Large intestine (tissue), 3 donors: ENCODE data around the gene PFKFB3. TPM values are rescaled to one million over a fixed set of nuclear protein-coding genes. Genes with fewer than 3 reads are reported as not detected.

Experiments used
- DNase-seq, 2 donors: peaks; one replicate each; pipeline versions ENCODE4 v3.0.0 to v3.0.0-alpha.2; 2013
- H3K27ac ChIP-seq: one replicate; pipeline ENCODE4 v1.5.1; 2013; ENCODE audit warnings: low read length
- H3K27me3 ChIP-seq: 2 replicates; pipeline ENCODE4 v1.6.1; 2013; ENCODE audit warnings: low read length; ENCODE audit not compliant: control insufficient read depth, insufficient read depth
- H3K36me3 ChIP-seq: 2 replicates; pipeline ENCODE4 v1.6.1; 2013; ENCODE audit warnings: low read length; ENCODE audit not compliant: control insufficient read depth, insufficient read depth
- H3K4me1 ChIP-seq: one replicate; pipeline ENCODE4 v1.6.1; 2013; ENCODE audit warnings: low read length; ENCODE audit not compliant: control insufficient read depth, insufficient read depth
- H3K4me3 ChIP-seq: one replicate; pipeline ENCODE4 v1.5.1; 2013; ENCODE audit warnings: low read length
- H3K9me3 ChIP-seq: one replicate; pipeline ENCODE4 v1.6.1; 2013; ENCODE audit warnings: mild to moderate bottlenecking, low read depth, low read length, moderate library complexity; ENCODE audit not compliant: control insufficient read depth
- WGBS: methylation state at CpG from one replicate; pipeline ENCODE4 v1.1.5; 2013; ENCODE audit warnings: low lambda C conversion rate; ENCODE audit not compliant: insufficient coverage; 5-methylcytosine and 5-hydroxymethylcytosine counted together
- polyA plus RNA-seq: library from polyadenylated mRNA; unstranded; fragments of 120-200 nt; gene quantifications from one replicate; pipeline ENCODE4 v1.2.1, GENCODE V29; 2013

Gene PFKFB3
- polyA plus RNA-seq, 1 donor = 15.3 TPM

GRCh38 chr10:6226216-6226615 is 23.5 kb downstream of the PFKFB3 start:
- Histone ChIP-seq H3K4me3 (no peak overlapping the region), H3K27me3 (no peaks in the 10 kb centered on the region), H3K4me1 (no peaks in the 10 kb centered on the region), H3K27ac (no peak overlapping the region), H3K9me3 (peaks cover 2% of the 10 kb centered on the region), H3K36me3 (peaks cover 67% of the 10 kb centered on the region)
- 100% methylated on average over 1 of the region's 23 CpGs for WGBS
- DNase-seq = no peak

- Histone ChIP-seq H3K27ac (no peak overlapping the region), H3K4me1 (no peaks in the 10 kb centered on the region), H3K27me3 (no peaks in the 10 kb centered on the region), H3K4me3 (no peak overlapping the region), H3K9me3 (peaks cover 2% of the 10 kb centered on the region), H3K36me3 (peaks cover 60% of the 10 kb centered on the region)
- no CpG with 5 or more reads among the region's 9 CpGs for WGBS
- no peak for DNase-seq
Observed at GRCh38 chr10:6227346-6227745, 24.6 kb downstream of the PFKFB3 start.

GRCh38 chr10:6228010-6228511 is 25.3 kb downstream of the PFKFB3 start:
- peaks cover 2% of the 10 kb centered on the region for H3K9me3 ChIP-seq
- DNase-seq = no peak
- no peak overlapping the region for H3K27ac ChIP-seq
- WGBS = no CpG with 5 or more reads among the region's 20 CpGs
- H3K27me3 ChIP-seq = no peaks in the 10 kb centered on the region
- no peaks in the 10 kb centered on the region for H3K4me1 ChIP-seq
- peaks cover 53% of the 10 kb centered on the region for H3K36me3 ChIP-seq
- no peak overlapping the region for H3K4me3 ChIP-seq

GRCh38 chr10:6228647-6229046 is 25.9 kb downstream of the PFKFB3 start:
- Histone ChIP-seq H3K27me3 (no peaks in the 10 kb centered on the region), H3K27ac (no peak overlapping the region), H3K4me3 (no peak overlapping the region), H3K4me1 (no peaks in the 10 kb centered on the region), H3K9me3 (peaks cover 2% of the 10 kb centered on the region), H3K36me3 (peaks cover 49% of the 10 kb centered on the region)
- no peak for DNase-seq
- WGBS = no CpG with 5 or more reads among the region's 5 CpGs

- Histone ChIP-seq H3K4me1 (no peaks in the 10 kb centered on the region), H3K27ac (no peak overlapping the region), H3K4me3 (no peak overlapping the region), H3K9me3 (peaks cover 2% of the 10 kb centered on the region), H3K27me3 (no peaks in the 10 kb centered on the region), H3K36me3 (peaks cover 49% of the 10 kb centered on the region)
- no CpG with 5 or more reads among the region's 15 CpGs for WGBS
- no peak for DNase-seq
Observed at GRCh38 chr10:6229290-6229689, 26.6 kb downstream of the PFKFB3 start.

GRCh38 chr10:6229746-6230145 is 27.0 kb downstream of the PFKFB3 start:
- no peak overlapping the region for H3K27ac ChIP-seq
- DNase-seq = no peak
- peaks cover 50% of the 10 kb centered on the region for H3K36me3 ChIP-seq
- H3K4me3 ChIP-seq = no peak overlapping the region
- H3K9me3 ChIP-seq = peaks cover 2% of the 10 kb centered on the region
- H3K4me1 ChIP-seq = no peaks in the 10 kb centered on the region
- no peaks in the 10 kb centered on the region for H3K27me3 ChIP-seq
- 100% methylated on average over 2 of the region's 13 CpGs for WGBS

- no peak overlapping the region for H3K27ac ChIP-seq
- H3K4me1 ChIP-seq = no peaks in the 10 kb centered on the region
- H3K36me3 ChIP-seq = peaks cover 45% of the 10 kb centered on the region
- DNase-seq = no peak
- peaks cover 2% of the 10 kb centered on the region for H3K9me3 ChIP-seq
- H3K27me3 ChIP-seq = no peaks in the 10 kb centered on the region
- WGBS = no CpG with 5 or more reads among the region's 2 CpGs
- no peak overlapping the region for H3K4me3 ChIP-seq
Observed at GRCh38 chr10:6230315-6230714, 27.6 kb downstream of the PFKFB3 start.

GRCh38 chr10:6231146-6231545 is 28.4 kb downstream of the PFKFB3 start:
- WGBS = 100% methylated on average over 1 of the region's 12 CpGs
- peaks cover 43% of the 10 kb centered on the region for H3K36me3 ChIP-seq

GRCh38 chr10:6231730-6232129 is 29.0 kb downstream of the PFKFB3 start:
- Histone ChIP-seq H3K27ac (no peak overlapping the region), H3K4me1 (no peaks in the 10 kb centered on the region), H3K36me3 (peaks cover 40% of the 10 kb centered on the region), H3K9me3 (no peaks in the 10 kb centered on the region), H3K27me3 (no peaks in the 10 kb centered on the region), H3K4me3 (no peak overlapping the region)
- WGBS = no CpG with 5 or more reads among the region's 13 CpGs
- DNase-seq = no peak

More at GRCh38 chr10:6231146-6231545, 28.4 kb downstream of the PFKFB3 start:
- H3K27me3 ChIP-seq = no peaks in the 10 kb centered on the region
- H3K9me3 ChIP-seq = peaks cover under 1% of the 10 kb centered on the region
- DNase-seq = no peak
- no peaks in the 10 kb centered on the region for H3K4me1 ChIP-seq
- H3K27ac ChIP-seq = no peak overlapping the region
- no peak overlapping the region for H3K4me3 ChIP-seq

- H3K9me3 ChIP-seq = no peaks in the 10 kb centered on the region
- no peak overlapping the region for H3K4me3 ChIP-seq
- WGBS = no CpG with 5 or more reads among the region's 15 CpGs
- H3K27me3 ChIP-seq = no peaks in the 10 kb centered on the region
- DNase-seq = no peak
- H3K27ac ChIP-seq = no peak overlapping the region
- no peaks in the 10 kb centered on the region for H3K4me1 ChIP-seq
- H3K36me3 ChIP-seq = peaks cover 38% of the 10 kb centered on the region
Observed at GRCh38 chr10:6232225-6232807, 29.6 kb downstream of the PFKFB3 start.
